C4-2B (cell line): ENCODE results near the gene ZFAND3.

Experiments
- CTCF ChIP-seq: fragments of 450-650 bp; conservative IDR thresholded peaks from 2 replicates; pipeline ENCODE4 v1.5.1; 2017; ENCODE audit warnings: mild to moderate bottlenecking
- ZFX ChIP-seq: fragments of 450-650 bp; IDR thresholded peaks from 2 replicates; pipeline ENCODE4 v1.6.1; 2017

GRCh38 chr6:38027685-38028373 lies 208.3 kb downstream of the ZFAND3 start:
- TF ChIP-seq CTCF (no peak), ZFX (no peak)
